HepG2 (cell line): ENCODE results near the gene TMEM204. TPM values are rescaled to one million over a fixed set of nuclear protein-coding genes. Genes with fewer than 3 reads are reported as not detected.

Experiments used
- ATAC-seq: fragments of 200-7000 bp; cut with Tn5 transposase; 3 replicates; pipeline ENCODE4 v1.9.1; 2020; ENCODE audit warnings: mild to moderate bottlenecking, moderate library complexity
- BruUV-seq: library from RNA; stranded (reverse); fragments of 400-500 nt; replicated peaks from 2 replicates; lab custom pipeline; 2021; lab: Mats Ljungman, UMichigan
- CTCF ChIA-PET: fragments of 300-600 bp; formaldehyde crosslinking; extraction: SDS; loops from one replicate; lab custom pipeline; 2021; ENCODE audit warnings: low total read pairs, inconsistent platforms, low intra/inter-chr PET ratio; lab: Yijun Ruan, JAX
- POLR2A ChIA-PET: fragments of 350-600 bp; sonication (Branson Sonifier 250); formaldehyde crosslinking; loops from one replicate; lab custom pipeline; 2020; ENCODE audit warnings: antibody characterized with exemption, inconsistent platforms; lab: Yijun Ruan, JAX
- DNase-seq: peaks from one replicate; pipeline ENCODE4 v3.0.0-alpha.2; 2015; ENCODE audit warnings: low spot score
- FAIRE-seq: peaks from 3 replicates; lab custom pipeline; 2011; peaks lifted over from hg19 to GRCh38; lab: Jason Lieb, UNC
- H2AFZ ChIP-seq: one replicate; pipeline ENCODE4 v1.6.1; 2011; ENCODE audit warnings: low read length, inconsistent platforms
- H3K27ac ChIP-seq: fragments of 300-600 bp; 3 replicates; pipeline ENCODE4 v1.8.0; 2011; ENCODE audit warnings: mixed run types, mild to moderate bottlenecking, mixed read lengths, low read length, inconsistent platforms; ENCODE audit not compliant: insufficient read depth; ENCODE audit errors: extremely low read length
- H3K27me3 ChIP-seq, 2 experiments: fragments of 200-600 bp in 1 of 2; 2 replicates in 1 of 2; 3 replicates in 1 of 2; pipeline versions ENCODE4 v1.6.0 to v1.8.0; 2011; ENCODE audit warnings: low read length in 2 of 2, mild to moderate bottlenecking in 2 of 2, moderate library complexity in 2 of 2, inconsistent platforms in 1 of 2; ENCODE audit not compliant: insufficient read depth in 2 of 2, control insufficient read depth in 1 of 2
- H3K36me3 ChIP-seq, 2 experiments: fragments of 200-600 bp in 1 of 2; replicated peaks in 1 of 2; 2 replicates in 1 of 2; 3 replicates in 1 of 2; pipeline versions ENCODE4 v1.5.1 to v1.8.0; 2011; ENCODE audit warnings: low read length in 2 of 2, inconsistent platforms in 1 of 2; ENCODE audit not compliant: insufficient read depth in 2 of 2, control insufficient read depth in 1 of 2
- H3K4me1 ChIP-seq: 2 replicates; pipeline ENCODE4 v1.5.1; 2012; ENCODE audit warnings: low read length, inconsistent platforms; ENCODE audit not compliant: insufficient read depth
- H3K4me2 ChIP-seq: 2 replicates; pipeline ENCODE4 v1.6.0; 2011; ENCODE audit warnings: low read depth, low read length, inconsistent platforms
- H3K4me3 ChIP-seq, 3 experiments: fragments of 200-600 bp in 1 of 3; sonication (generic), shearing (Covaris generic) in 1 of 3; replicated peaks in 1 of 3; 2 replicates each; pipeline ENCODE4 v1.5.1; 2011 to 2016; ENCODE audit warnings: low read length in 3 of 3, inconsistent platforms in 2 of 3, low read depth in 2 of 3, mild to moderate bottlenecking in 2 of 3, control low read depth in 1 of 3, mixed read lengths in 1 of 3; ENCODE audit not compliant: insufficient read depth in 1 of 3
- H3K79me2 ChIP-seq: one replicate; pipeline ENCODE4 v1.6.1; 2011; ENCODE audit warnings: low read length, inconsistent platforms; ENCODE audit not compliant: insufficient read depth
- H3K9ac ChIP-seq: 2 replicates; pipeline ENCODE4 v1.6.0; 2011; ENCODE audit warnings: mild to moderate bottlenecking, low read depth, low read length, inconsistent platforms; ENCODE audit not compliant: insufficient read depth
- H3K9me3 ChIP-seq: 2 replicates; pipeline ENCODE4 v1.5.1; 2012; ENCODE audit warnings: mild to moderate bottlenecking, low read length
- H4K20me1 ChIP-seq: 2 replicates; pipeline ENCODE4 v1.6.0; 2011; ENCODE audit warnings: inconsistent platforms, mild to moderate bottlenecking, low read length, moderate library complexity; ENCODE audit not compliant: insufficient read depth
- CREM ChIP-seq, 2 experiments: sonication (generic) in 1 of 2; formaldehyde crosslinking in 1 of 2; IDR thresholded peaks; 2 replicates each; pipeline versions ENCODE4 v1.4.0 to v1.6.1; 2016 to 2020; ENCODE audit warnings: antibody characterized with exemption in 1 of 2, mild to moderate bottlenecking in 1 of 2, missing genetic modification reagents in 1 of 2
- DNMT3B ChIP-seq: conservative IDR thresholded peaks from 2 replicates; pipeline ENCODE4 v1.6.1; 2016; ENCODE audit warnings: missing biosample characterization, control low read depth
- HNRNPLL ChIP-seq: fragments of 200-400 bp; formaldehyde crosslinking; IDR thresholded peaks from 2 replicates; pipeline ENCODE4 v1.6.1; 2017; ENCODE audit warnings: mild to moderate bottlenecking, low read depth, low read length; ENCODE audit not compliant: poor library complexity, severe bottlenecking
- RORA ChIP-seq: sonication (generic); formaldehyde crosslinking; IDR thresholded peaks from 2 replicates; pipeline ENCODE4 v1.5.0; 2020; ENCODE audit warnings: mild to moderate bottlenecking, missing genetic modification reagents, moderate library complexity
- ZNF564 ChIP-seq: sonication (generic); formaldehyde crosslinking; IDR thresholded peaks from 2 replicates; pipeline ENCODE4 v1.8.1; 2023; ENCODE audit warnings: mild to moderate bottlenecking, missing genetic modification reagents
- WGBS: methylation state at CpG from one replicate; pipeline ENCODE4 v1.1.6; 2017; ENCODE audit warnings: low lambda C conversion rate; 5-methylcytosine and 5-hydroxymethylcytosine counted together
- in situ Hi-C: cut with HindIII; loops from 2 replicates; pipeline ENCODE4 v1.10.0; 2017; ENCODE audit warnings: low pct_unique_long_range_greater_than_20kb; ENCODE audit not compliant: extremely low pct_ligation_motif_present
- intact Hi-C: fragments of 100-400 bp; cut with micrococcal nuclease; formaldehyde crosslinking; loops from one replicate; pipeline ENCODE4 v1.10.0; 2022; ENCODE audit not compliant: unreplicated experiment
- polyA plus RNA-seq, 8 experiments: library from polyadenylated mRNA; depleted of rRNA in 3 of 8; stranded (reverse) in 7 of 8; unstranded in 1 of 8; fragments of >200 nt; fragmentation: Illumina TruSeq in 4 of 8; extraction: Trizol in 4 of 8; gene quantifications; 2 replicates each; pipeline versions ENCODE4 v1.2.1 to v1.2.3, GENCODE V29; 2011 to 2016; ENCODE audit warnings: low read depth in 4 of 8, missing spikeins in 1 of 8, mixed read lengths in 1 of 8; ENCODE audit not compliant: insufficient read depth in 1 of 8
- total RNA-seq, 5 experiments: library from RNA; depleted of rRNA; stranded (reverse); fragments of >200 nt; fragmentation: Illumina TruSeq; extraction: Trizol; gene quantifications; 2 replicates each; pipeline ENCODE4 v1.2.3, GENCODE V29; 2016; ENCODE audit warnings: low read depth in 1 of 5
- TF ChIP-seq, protein P1 (sequence below): IDR thresholded peaks from 2 replicates; pipeline ENCODE4 v1.6.1; 2012; ENCODE audit warnings: inconsistent platforms
- TF ChIP-seq, protein P2 (sequence below): sonication (generic); formaldehyde crosslinking; IDR thresholded peaks from 2 replicates; pipeline ENCODE4 v1.8.1; 2022; ENCODE audit warnings: low read depth, mild to moderate bottlenecking, missing genetic modification reagents
- TF ChIP-seq, protein P3 (sequence below): sonication (generic); formaldehyde crosslinking; IDR thresholded peaks from 2 replicates; pipeline ENCODE4 v1.4.0; 2020; ENCODE audit warnings: missing genetic modification reagents
- TF ChIP-seq, protein P4 (sequence below): sonication (generic); formaldehyde crosslinking; IDR thresholded peaks from 2 replicates; pipeline ENCODE4 v1.4.0; 2020; ENCODE audit warnings: missing genetic modification reagents, borderline replicate concordance
- TF ChIP-seq, protein P5 (sequence below): sonication (generic); formaldehyde crosslinking; IDR thresholded peaks from 2 replicates; pipeline ENCODE4 v1.4.0; 2020; ENCODE audit warnings: low read depth, mild to moderate bottlenecking, missing genetic modification reagents
- TF ChIP-seq, protein P6 (sequence below): fragments of 450-650 bp; IDR thresholded peaks from 2 replicates; pipeline ENCODE4 v1.6.1; 2016

The TMEM204 gene
- total and polyA plus RNA-seq, 2 of the 13 experiments (the other 11 are each of a cell fraction or from before 2014, with no cell fraction given) = not detected

DNA sequence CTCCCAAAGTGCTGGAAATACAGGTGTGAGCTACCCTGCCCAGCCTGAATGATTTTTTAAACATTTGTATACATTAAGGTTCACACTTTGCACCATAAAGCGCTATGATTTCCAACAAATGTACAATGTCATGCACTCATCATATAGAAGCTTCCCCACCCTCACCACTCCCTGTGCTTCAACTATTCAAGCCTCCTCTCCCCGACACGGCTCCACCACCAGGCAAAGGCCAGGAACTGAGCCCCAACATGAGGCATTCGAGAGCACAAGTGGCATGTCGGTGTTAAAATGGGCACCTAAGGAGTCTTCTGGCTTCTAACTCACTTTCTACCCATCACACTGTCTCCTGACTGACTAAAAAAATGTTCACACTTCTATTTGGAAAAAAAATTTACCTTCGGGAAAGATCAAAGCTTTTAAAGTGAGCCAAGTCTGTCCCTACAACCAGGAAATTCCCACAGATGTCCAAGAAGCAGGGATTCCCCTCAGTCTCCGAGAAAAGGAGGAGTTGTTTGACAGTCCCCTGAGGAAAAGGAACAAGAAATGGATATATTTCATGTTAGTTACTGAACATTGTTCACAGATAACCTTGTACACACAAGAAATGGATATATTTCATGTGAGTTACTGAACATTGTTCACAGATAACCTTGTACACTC lies 37.7 kb downstream of the TMEM204 start:
- 92% methylated on average over 7 of the region's 7 CpGs for WGBS
- no peak for FAIRE-seq
- Histone ChIP-seq H3K27ac (no peak overlapping the region), H3K79me2 (no peaks in the 10 kb centered on the region), H2AFZ (no peak overlapping the region), H3K4me2 (no peak overlapping the region), H3K4me3 (no peak overlapping the region), H3K36me3 (peaks cover 4 to 9% of the 10 kb centered on the region in 2 experiments; a peak in 3 of 5 replicates), H3K9me3 (no peaks in the 10 kb centered on the region), H3K27me3 (no peaks in the 10 kb centered on the region), H4K20me1 (no peaks in the 10 kb centered on the region), H3K4me1 (no peaks in the 10 kb centered on the region), H3K9ac (no peak overlapping the region)
- intact Hi-C loops = no loop called here
- in situ Hi-C loops = no loop called here
- no peak for DNase-seq
- ChIA-PET POLR2A (no interaction called here), CTCF (no interaction called here)
- no TSS peak for BruUV-seq
- ATAC-seq = no peak
- TF ChIP-seq, protein P1, sequence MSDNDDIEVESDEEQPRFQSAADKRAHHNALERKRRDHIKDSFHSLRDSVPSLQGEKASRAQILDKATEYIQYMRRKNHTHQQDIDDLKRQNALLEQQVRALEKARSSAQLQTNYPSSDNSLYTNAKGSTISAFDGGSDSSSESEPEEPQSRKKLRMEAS = no peak
- no peak for TF ChIP-seq HNRNPLL
- TF ChIP-seq ZNF564 (CRISPR knock-in tag) = no peak
- TF ChIP-seq, protein P2, sequence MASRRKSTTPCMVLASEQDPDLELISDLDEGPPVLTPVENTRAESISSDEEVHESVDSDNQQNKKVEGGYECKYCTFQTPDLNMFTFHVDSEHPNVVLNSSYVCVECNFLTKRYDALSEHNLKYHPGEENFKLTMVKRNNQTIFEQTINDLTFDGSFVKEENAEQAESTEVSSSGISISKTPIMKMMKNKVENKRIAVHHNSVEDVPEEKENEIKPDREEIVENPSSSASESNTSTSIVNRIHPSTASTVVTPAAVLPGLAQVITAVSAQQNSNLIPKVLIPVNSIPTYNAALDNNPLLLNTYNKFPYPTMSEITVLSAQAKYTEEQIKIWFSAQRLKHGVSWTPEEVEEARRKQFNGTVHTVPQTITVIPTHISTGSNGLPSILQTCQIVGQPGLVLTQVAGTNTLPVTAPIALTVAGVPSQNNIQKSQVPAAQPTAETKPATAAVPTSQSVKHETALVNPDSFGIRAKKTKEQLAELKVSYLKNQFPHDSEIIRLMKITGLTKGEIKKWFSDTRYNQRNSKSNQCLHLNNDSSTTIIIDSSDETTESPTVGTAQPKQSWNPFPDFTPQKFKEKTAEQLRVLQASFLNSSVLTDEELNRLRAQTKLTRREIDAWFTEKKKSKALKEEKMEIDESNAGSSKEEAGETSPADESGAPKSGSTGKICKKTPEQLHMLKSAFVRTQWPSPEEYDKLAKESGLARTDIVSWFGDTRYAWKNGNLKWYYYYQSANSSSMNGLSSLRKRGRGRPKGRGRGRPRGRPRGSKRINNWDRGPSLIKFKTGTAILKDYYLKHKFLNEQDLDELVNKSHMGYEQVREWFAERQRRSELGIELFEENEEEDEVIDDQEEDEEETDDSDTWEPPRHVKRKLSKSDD (CRISPR knock-in tag) = no peak
- TF ChIP-seq, protein P3, sequence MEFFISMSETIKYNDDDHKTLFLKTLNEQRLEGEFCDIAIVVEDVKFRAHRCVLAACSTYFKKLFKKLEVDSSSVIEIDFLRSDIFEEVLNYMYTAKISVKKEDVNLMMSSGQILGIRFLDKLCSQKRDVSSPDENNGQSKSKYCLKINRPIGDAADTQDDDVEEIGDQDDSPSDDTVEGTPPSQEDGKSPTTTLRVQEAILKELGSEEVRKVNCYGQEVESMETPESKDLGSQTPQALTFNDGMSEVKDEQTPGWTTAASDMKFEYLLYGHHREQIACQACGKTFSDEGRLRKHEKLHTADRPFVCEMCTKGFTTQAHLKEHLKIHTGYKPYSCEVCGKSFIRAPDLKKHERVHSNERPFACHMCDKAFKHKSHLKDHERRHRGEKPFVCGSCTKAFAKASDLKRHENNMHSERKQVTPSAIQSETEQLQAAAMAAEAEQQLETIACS (CRISPR knock-in tag) = no peak
- TF ChIP-seq, protein P4, sequence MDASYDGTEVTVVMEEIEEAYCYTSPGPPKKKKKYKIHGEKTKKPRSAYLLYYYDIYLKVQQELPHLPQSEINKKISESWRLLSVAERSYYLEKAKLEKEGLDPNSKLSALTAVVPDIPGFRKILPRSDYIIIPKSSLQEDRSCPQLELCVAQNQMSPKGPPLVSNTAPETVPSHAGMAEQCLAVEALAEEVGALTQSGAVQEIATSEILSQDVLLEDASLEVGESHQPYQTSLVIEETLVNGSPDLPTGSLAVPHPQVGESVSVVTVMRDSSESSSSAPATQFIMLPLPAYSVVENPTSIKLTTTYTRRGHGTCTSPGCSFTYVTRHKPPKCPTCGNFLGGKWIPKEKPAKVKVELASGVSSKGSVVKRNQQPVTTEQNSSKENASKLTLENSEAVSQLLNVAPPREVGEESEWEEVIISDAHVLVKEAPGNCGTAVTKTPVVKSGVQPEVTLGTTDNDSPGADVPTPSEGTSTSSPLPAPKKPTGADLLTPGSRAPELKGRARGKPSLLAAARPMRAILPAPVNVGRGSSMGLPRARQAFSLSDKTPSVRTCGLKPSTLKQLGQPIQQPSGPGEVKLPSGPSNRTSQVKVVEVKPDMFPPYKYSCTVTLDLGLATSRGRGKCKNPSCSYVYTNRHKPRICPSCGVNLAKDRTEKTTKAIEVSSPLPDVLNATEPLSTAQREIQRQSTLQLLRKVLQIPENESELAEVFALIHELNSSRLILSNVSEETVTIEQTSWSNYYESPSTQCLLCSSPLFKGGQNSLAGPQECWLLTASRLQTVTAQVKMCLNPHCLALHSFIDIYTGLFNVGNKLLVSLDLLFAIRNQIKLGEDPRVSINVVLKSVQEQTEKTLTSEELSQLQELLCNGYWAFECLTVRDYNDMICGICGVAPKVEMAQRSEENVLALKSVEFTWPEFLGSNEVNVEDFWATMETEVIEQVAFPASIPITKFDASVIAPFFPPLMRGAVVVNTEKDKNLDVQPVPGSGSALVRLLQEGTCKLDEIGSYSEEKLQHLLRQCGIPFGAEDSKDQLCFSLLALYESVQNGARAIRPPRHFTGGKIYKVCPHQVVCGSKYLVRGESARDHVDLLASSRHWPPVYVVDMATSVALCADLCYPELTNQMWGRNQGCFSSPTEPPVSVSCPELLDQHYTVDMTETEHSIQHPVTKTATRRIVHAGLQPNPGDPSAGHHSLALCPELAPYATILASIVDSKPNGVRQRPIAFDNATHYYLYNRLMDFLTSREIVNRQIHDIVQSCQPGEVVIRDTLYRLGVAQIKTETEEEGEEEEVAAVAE (CRISPR knock-in tag) = no peak
- no peak for TF ChIP-seq RORA (CRISPR knock-in tag)
- TF ChIP-seq, protein P5, sequence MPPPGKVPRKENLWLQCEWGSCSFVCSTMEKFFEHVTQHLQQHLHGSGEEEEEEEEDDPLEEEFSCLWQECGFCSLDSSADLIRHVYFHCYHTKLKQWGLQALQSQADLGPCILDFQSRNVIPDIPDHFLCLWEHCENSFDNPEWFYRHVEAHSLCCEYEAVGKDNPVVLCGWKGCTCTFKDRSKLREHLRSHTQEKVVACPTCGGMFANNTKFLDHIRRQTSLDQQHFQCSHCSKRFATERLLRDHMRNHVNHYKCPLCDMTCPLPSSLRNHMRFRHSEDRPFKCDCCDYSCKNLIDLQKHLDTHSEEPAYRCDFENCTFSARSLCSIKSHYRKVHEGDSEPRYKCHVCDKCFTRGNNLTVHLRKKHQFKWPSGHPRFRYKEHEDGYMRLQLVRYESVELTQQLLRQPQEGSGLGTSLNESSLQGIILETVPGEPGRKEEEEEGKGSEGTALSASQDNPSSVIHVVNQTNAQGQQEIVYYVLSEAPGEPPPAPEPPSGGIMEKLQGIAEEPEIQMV = no peak
- no peak for TF ChIP-seq DNMT3B
- TF ChIP-seq, protein P6, sequence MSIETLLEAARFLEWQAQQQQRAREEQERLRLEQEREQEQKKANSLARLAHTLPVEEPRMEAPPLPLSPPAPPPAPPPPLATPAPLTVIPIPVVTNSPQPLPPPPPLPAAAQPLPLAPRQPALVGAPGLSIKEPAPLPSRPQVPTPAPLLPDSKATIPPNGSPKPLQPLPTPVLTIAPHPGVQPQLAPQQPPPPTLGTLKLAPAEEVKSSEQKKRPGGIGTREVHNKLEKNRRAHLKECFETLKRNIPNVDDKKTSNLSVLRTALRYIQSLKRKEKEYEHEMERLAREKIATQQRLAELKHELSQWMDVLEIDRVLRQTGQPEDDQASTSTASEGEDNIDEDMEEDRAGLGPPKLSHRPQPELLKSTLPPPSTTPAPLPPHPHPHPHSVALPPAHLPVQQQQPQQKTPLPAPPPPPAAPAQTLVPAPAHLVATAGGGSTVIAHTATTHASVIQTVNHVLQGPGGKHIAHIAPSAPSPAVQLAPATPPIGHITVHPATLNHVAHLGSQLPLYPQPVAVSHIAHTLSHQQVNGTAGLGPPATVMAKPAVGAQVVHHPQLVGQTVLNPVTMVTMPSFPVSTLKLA = no peak
- TF ChIP-seq CREM (IDR thresholded peaks at IDR 0.05) = no peak
- no peak for TF ChIP-seq CREM (CRISPR knock-in tag; IDR thresholded peaks at IDR 0.05)
